CMK (cell line): ENCODE data around the gene TMEM235.

Experiments used
- DNase-seq: peaks from one replicate; pipeline ENCODE4 v3.0.0-alpha.2; 2010; ENCODE audit warnings: low read depth

The TMEM235 gene

GRCh38 chr17:78255029-78255656, 23.7 kb downstream of the TMEM235 start:
- DNase-seq = no peak

DNA sequence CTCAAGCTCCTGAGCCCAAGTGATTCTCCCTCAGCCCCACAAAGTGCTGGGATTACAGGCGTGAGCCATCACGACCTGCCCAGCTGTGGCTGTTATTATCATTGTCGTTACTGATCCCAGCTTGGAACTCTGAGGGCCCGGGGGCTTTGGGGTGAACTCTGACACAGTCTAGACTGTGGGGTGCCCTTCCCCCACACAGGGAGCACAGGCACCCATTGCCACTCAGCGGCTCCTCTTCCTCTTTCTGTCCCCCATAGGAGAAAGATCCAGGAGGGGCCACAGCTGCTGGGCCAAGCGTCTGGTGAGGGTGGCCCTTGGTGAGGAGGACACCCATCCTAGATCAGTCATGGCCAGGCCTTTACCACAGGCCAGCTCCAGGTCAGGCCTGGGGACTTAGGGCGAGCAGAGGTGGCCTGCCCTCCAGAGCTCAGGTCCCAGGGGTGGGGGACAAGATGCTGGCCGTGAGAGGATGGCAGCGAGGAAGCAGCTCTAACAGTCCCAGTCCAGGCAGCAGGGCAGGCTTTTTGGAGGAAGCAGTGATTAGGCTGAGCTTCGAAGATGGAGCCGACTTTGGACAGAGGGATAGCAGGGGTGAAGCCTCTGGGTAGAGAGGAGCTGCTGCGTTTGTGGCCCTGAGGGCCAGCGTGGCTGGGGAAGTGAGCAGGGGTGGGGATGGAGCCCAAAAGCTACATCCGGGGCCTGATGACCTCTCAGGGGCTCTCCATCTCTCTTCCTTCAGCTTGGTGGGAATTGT, 24.7 kb downstream of the TMEM235 start:
- DNase-seq = no peak

DNA sequence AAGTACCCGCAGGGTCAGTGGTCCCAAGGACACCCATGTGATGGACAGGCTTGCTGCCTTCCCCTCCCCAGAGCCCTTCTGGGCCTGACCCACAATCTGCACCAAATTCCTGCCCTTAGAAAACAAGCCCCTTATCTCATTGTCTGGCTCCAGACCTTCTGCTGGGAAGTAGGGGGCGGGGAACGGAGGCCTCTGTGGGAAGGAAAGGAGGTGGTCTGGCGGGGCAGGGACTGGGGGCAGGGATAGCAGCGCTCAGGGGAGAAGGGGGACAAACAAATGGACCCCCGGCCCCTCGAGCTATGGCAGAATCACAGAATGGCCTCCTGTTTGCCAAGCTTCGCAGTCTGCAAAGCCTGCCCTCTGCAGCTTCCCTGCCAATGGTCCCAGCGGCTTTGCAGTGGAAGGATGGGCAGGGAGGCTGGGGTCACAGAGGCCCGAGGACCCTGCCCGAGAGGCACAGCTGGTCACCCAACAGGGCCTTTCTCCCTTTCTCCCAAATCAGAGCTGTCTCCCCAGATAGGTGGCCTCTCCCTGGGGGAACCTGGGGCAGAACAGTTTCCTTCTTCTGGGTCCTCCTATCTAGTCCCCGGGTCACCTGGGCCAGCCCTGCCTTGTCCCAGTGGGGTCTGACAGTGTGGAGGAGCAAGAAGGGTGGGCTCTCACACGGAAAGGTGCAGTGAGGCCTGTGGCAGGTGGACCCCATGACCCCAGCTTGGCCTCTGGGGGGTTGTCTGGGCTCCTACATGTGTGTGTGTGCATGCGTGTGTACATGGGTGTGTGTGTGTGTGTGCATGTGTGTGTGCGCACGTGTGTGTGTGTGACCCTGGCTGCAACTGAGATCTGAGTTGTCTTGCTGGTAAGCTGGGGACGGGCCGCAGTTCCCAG, 25.5 kb downstream of the TMEM235 start:
- no peak for DNase-seq

GRCh38 chr17:78257810-78258322, 26.4 kb downstream of the TMEM235 start:
- peak; percentile 72 for DNase-seq

DNA sequence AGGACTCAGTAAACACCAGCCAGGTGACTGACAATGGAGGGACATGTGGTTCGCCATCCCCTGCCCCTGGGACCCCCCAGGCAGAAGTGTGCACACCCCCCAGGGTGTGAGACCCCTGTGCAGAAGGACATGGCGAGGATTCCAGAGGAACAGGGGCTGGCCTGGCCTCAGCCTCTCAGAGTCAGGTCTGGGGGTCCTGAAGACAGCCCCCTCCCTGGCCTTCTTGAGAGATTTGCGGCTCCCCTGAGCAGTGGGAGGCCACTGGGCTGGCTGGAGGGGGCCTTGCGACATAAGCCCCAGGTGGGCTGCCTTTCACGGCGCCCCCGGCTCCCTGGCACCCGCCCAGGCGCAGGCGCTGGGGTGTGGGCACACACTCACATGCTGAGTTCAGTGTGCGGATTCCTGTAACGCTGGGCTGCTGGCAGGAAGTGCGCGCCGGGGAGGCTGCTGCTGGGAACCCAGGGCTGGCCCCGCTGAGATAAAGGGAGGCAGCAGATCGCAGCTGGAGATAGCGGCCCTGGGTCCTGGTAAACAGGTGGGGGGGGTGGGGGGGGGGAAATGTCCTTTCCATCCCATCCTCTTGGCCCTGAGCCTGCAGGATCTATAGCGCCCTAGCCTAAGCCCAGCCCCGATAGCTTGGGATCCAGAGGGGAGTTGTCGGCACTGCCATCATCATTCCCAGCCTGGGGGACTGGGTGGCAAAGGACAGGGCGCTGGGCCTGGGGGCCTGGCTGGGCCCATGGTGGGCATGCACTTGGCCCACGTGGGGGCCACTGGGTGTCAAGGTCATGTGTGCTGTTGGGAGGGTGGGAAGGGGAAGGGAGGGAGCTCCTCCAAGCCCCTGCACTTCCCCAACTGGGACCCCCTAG, 27.1 kb downstream of the TMEM235 start:
- peak; percentile 89 for DNase-seq

GRCh38 chr17:78259192-78259554, 27.7 kb downstream of the TMEM235 start:
- no peak for DNase-seq

- peak; percentile 91 for DNase-seq
These were observed 31.8 kb downstream of the TMEM235 start for GRCh38 chr17:78263063-78263735.

GRCh38 chr17:78263736-78264340, 32.4 kb downstream of the TMEM235 start:
- no peak for DNase-seq

DNA sequence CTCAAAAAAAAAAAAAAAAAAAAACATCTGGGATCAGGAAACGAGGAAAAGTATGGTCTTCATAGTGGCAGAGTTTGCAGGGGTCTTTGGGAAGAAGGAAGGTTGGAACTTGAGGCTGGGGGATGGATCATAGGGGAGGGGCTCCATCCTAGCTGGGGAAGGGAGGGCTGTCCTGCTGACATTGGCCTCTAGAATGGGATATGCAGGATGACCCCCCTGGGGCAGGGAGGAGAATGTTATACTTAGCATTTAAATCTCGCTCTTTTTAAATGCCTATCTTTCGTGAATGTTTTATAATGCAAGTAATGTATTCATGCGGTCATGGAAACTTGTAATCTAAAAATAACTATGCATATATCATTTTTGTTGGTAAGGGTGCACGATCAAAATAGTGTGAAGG, 33.2 kb downstream of the TMEM235 start:
- no peak for DNase-seq

- no peak for DNase-seq
These were observed 33.7 kb downstream of the TMEM235 start for GRCh38 chr17:78265121-78265520.

- no peak for DNase-seq
These were observed 34.8 kb downstream of the TMEM235 start for GRCh38 chr17:78266231-78266631.

DNA sequence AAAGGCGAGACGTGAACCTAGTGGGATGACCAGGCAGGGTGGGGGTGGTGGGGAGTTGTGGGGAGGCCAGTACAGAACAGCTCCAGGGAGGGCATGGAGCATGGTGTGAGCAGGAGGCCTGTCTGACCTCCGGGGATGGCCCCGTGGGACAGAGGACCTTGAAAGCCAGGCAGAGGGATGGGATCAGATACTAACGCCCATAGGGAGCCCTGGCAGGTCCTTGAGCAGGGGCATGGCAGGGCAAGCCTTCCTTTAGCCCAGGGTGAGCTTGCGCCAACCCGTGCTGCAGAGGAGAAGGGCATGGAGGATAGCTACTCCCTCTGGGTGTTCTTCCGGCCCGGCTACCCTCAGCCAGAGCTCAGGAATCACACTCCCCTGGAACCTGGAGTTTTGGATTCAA, 35.3 kb downstream of the TMEM235 start:
- DNase-seq = no peak

DNA sequence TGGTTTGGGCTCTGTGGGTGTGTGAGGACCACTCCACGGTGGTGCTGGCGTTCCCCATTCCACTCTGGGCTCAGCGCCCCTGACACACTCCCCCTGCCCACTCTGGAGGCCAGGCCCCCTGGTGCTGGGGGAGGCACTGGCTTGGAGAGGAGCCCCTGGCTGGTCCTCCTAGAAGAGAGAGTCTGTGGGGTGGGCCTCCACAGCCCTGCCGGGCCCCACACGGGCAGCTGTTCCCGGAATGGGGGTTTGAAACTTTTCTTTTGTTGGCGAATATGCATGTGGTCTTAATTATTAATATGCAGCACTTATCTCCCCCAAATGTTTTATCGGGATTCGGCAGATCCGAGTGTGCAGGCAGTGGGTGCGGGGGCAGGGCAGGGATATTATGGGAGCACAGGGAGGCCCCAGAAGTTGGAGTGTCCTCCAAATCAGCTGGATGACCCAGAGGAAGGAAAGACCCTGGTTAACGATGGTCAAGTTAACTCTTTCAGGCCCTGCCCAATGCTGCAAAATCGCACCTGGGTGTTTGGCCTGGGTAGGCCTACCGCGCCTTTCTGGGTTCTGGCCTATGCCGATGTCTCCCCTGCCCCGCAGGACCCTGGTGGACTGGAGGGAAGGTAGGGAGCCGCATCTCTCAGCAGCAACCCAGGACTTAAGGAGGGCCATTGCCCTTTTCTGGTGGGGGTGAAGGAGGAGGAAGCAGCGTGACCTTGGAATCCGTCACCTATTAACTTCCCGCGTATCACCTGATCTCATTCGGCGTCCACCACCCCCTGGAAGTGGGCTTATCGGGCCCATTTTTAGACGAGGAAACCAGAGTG, 36.0 kb downstream of the TMEM235 start:
- no peak for DNase-seq

- DNase-seq = no peak
These were observed 36.9 kb downstream of the TMEM235 start for GRCh38 chr17:78268191-78268874.

DNA sequence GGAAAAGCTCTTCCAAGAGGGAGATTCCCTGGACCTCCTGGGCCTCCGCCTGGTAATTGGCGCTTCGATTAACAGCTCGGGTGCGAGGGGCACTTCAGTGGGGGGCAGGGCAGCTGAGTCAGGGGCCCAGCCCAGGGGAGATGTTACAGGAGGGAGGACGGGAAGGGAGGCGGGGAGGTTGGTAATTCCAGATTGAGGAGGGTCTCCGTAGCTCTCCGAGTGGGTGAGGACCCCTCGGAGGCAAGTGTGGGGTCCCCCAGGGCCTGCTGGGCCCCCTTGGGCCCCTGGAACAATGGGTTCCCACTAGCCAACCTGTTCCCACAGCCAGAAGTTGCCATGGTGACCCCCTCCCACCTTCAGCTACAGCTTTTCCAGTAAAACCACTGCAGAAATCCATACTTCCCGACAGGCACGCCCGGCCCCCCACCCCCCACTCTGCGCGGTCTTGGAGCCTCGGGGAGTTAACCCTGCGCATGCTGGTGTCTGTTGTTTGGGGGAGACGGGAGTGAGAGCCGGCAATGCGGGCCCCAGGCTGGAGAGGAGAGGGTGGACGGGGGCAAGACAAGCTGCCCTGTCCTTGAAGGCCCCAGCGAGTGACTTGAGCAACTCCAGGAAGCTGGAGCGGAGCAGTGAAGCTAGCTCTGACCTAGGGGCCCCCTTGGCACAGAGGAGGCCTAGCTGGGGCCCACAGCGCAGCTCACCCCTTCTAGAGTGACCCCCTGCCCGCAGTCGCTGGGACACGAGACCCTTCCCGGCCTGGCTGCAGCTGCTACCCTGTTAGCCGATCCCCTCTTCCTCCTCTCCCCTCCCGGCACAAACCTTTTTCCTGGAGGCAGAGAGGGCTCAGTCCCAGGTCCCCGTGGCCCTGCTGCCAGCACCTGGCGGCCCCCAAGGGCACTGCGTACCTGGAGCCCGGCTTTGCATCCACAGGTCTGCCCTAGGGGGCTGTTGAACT, 37.8 kb downstream of the TMEM235 start:
- DNase-seq = no peak

DNA sequence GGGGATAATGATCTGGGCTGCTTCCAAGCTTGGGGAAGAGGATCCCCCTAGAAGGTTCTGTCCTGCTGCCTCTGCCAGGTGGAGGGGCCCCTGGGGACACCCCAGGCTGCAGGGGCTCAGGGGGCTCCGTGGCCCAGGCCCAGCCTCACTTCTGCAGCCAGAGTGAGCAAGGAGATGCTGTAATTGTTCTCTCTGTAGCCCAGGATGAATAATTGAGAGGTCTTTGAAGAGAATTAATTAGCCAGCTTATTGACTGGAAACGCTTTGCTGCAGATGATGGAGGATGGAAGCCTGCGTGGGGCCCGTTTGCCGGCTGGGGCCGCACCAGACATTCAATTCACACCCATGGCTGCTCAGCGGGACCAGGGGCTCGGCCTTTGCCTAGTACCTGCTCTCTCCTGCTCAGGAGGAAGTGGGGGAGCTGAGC, 38.5 kb downstream of the TMEM235 start:
- DNase-seq = no peak

GRCh38 chr17:78271419-78272170, 40.2 kb downstream of the TMEM235 start:
- DNase-seq = no peak
